ENCODE measurements around the gene UTP11.

DNA sequence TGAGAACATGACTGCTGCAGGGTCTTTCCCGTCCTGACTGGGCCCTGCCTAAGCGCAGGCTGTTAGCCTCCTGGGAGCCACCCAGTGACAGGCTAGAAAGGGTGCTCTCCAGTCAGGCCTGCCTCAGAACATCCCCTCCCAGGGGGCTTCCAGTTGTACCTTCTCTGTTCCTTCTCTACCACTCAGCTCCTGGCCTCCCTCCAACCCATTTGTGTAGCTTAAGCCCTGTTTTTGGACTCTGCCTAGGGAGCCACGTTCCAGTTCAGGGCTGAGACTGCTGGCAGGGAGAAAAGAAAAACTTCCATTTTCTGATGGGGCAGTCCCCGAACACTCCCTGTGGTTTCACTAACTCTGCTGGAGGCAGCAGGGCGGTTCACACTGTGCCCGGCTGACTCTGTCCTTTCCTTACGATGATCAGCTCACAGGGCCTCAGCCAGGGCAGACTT lies 49.4 kb downstream of the UTP11 start:
- TF ChIP-seq, protein P1, sequence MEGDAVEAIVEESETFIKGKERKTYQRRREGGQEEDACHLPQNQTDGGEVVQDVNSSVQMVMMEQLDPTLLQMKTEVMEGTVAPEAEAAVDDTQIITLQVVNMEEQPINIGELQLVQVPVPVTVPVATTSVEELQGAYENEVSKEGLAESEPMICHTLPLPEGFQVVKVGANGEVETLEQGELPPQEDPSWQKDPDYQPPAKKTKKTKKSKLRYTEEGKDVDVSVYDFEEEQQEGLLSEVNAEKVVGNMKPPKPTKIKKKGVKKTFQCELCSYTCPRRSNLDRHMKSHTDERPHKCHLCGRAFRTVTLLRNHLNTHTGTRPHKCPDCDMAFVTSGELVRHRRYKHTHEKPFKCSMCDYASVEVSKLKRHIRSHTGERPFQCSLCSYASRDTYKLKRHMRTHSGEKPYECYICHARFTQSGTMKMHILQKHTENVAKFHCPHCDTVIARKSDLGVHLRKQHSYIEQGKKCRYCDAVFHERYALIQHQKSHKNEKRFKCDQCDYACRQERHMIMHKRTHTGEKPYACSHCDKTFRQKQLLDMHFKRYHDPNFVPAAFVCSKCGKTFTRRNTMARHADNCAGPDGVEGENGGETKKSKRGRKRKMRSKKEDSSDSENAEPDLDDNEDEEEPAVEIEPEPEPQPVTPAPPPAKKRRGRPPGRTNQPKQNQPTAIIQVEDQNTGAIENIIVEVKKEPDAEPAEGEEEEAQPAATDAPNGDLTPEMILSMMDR (IDR thresholded peaks at IDR 0.05), result no peak
- TF ChIP-seq POLR2A (IDR thresholded peaks at IDR 0.05), result no peak

Measured in thyroid gland (tissue), 4 donors.